GM19035 (cell line): Measurements from ENCODE around the gene YPEL5.

Experiments
- ATAC-seq: cut with Tn5 transposase; IDR thresholded peaks from one replicate; pipeline ENCODE4 v1.9.1; 2021; ENCODE audit not compliant: unreplicated experiment

Gene YPEL5

GRCh38 chr2:30164131-30164925 is 17.5 kb downstream of the YPEL5 start:
- ATAC-seq: no peak

DNA sequence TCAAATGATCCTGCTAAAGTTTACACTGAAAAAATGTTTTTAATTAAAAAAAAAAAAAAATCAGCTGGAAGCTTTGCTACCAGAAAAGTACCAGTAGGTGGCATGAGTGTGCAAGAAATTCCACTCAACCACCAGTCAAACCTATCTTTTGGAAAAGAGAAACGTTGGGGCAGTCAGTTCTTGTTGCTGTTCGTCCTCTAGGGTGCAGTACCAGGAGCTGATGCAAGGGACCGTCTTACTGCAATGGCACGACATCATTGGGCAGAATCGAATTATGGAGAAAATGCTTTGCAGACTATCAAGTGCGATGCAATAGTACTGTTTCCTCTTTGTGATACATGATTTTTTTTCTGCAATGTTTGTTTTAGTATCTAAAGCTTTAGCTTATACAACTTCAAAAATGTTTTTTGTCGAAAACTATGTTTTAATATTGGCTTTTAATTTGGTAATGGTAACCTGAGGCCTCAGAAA is 18.3 kb downstream of the YPEL5 start:
- peak; percentile 94 for ATAC-seq

DNA sequence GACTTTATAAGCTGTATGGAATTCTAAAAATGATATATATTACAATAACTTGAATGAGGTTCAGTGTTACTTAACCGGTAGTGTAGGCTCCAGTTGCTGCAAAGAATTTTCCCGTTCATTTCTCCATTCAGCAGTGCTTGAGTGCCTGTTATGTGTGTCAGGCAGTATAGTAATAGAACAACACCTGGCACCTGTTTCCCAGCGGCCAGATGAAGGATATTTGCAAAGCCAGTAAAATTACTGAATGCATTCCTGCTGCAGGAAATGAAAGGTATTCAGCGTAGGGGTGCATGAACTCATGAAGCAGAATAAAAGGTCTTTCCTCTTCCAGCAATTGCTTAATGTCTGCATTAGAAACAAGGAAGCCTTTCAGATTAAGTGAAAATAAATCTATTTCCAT is 18.8 kb downstream of the YPEL5 start:
- no peak for ATAC-seq

- ATAC-seq: no peak
These were observed 25.8 kb downstream of the YPEL5 start for GRCh38 chr2:30172627-30173026.

DNA sequence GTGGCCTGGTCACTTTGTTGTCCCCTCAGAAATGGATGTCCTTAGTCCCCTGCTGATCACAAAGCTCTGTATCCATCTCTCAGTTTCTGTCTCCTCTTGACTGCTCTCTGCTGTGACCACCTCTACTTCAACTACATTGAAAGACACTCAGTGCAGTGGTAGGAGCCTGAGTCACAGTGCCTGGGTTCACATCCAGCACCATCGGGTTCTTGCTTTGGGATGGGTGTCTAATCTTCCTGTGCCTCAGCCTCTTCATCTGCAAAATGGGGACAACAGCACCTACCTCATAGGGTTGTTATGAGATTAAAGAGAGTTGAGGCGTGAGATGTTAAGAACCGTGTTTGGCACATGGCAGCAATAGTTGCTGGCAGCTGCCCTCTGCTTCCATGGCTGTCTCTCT is 30.6 kb downstream of the YPEL5 start:
- no peak for ATAC-seq

DNA sequence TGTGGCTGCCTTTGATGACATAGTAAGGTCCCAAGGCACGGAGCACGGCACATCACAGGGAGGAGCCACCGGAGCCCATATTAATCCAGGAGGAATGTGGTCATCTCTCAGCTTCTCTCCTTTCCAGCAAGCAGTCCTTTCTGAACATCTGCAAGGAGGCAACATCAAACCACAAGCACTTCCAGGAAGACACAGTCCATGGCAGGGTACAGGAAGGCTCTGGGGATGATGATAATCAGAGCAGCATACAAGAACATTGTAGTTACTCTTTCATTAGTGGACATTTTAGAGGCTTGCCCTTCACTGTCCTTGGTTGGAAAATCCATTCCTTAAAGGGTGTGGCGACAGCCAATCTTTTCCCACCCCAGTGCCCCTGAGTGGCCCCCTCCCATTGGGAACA is 31.1 kb downstream of the YPEL5 start:
- no peak for ATAC-seq

- no peak for ATAC-seq
These were observed 32.0 kb downstream of the YPEL5 start for GRCh38 chr2:30178618-30179434.

DNA sequence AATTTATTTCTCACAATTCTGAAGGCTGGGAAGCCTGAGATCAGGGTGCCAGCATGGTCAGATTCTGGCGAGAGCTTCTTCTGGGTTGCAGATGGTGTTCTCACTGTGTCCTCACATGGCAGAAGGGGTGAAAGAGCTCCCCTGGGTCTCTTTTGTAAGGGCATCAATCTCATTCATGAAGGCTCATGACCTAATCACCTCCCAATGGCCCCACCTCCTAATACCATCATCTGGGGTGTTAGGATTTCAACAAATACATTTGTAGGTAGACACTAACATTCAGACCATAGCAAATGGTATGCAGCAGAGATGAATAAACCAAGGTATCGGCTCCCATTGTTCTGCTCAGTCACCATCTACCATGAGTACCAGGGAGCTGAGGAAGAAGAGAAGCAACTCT is 32.7 kb downstream of the YPEL5 start:
- no peak for ATAC-seq

DNA sequence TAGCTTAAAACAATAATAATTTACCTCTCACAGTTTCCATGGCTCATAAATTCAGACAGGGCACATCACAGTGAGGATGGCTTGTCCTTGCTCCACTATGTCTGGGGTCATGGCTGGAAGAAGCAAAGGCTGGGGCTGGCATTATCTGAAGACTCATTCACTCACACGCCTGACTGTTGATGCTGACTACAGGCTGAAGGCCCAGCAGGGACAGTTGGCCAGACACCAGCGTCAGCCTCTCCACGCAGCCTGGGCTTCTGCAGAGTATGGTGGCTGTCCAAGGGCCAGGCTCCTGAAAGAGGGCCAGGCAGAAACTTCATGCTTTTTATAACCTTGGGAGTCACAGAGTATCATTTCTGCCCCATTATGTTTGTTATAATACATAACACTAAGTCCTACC is 33.4 kb downstream of the YPEL5 start:
- no peak for ATAC-seq

DNA sequence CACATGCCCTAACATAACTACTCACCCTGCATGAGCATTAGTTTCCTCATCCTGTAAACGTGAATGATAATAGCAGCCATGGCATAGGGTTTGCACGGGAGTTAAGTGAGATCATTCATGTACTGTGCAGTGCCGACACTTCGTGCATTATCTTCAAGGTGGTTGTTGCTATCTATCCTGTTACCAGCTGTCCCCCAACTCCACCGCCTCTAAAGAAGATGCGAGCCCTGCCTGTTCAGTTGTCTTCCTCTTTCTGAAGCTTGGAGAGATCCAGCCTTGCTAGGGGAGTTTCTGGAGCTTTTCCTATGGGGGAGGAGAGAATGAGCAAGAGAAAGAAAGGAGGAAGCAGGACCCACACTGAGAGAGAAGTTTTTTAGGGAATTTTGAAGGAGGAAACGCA is 34.4 kb downstream of the YPEL5 start:
- no peak for ATAC-seq

GRCh38 chr2:30184035-30184434 is 37.2 kb downstream of the YPEL5 start:
- ATAC-seq: no peak

- ATAC-seq: no peak
These were observed 38.4 kb downstream of the YPEL5 start for GRCh38 chr2:30185178-30185577.

DNA sequence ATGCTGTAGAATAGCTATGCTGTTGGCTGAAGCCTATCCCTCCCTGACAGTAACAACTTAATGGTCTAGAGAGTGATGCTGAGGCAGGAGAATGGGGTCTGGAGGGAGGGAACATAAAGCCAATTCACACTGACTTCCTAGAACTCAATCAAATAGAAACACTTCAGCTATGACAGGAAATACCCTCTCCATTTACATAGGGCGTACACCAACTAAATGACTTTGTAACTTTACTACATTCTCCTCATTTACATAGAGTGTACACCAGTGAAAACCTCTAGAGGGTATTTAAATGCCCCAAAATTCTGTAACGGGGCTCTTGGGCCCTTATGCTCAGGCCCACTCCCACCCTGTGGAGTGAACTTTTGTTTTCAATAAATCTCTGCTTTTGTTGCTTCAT is 41.5 kb downstream of the YPEL5 start:
- ATAC-seq: no peak

DNA sequence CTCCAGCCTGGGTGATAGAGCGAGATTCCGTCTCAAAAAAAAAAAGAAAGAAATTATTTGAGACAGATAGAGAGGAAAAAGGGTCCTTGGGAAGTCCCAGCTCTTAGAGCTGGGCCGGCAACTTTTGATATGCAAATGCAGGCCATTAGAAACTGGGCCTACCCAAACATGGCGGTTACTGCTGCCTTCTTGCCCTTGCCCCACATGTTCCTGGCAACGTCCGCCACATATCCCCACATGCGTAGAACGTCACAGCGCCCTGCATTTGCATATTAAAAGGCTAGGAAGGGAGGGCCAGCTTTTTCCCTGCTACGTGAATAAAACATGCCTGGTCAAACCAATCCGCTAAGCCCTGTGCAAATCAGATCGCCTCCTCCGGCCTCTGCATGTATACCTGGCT is 43.8 kb downstream of the YPEL5 start:
- no peak for ATAC-seq

DNA sequence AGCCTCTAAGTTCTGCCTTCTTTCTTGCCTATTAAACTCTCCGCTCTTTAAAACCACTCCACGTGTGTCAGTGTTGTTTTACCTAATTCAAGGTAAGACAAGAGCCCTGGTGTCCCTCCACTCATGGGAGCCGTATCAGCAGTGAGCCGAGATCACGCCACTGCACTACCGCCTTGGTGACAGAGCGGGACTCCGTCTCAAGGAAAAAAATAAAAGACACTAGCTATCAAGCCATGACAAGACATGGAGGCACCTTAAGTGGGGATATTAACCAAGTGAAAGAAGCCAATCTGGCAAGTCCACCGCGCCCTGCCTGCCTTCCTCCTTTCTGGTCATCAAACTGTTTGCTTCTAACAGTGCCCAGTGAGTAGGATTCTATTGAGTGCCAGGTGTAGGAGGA is 44.3 kb downstream of the YPEL5 start:
- ATAC-seq: no peak

- no peak for ATAC-seq
These were observed 45.0 kb downstream of the YPEL5 start for GRCh38 chr2:30191819-30192271.

- no peak for ATAC-seq
These were observed 45.5 kb downstream of the YPEL5 start for GRCh38 chr2:30192314-30192713.

DNA sequence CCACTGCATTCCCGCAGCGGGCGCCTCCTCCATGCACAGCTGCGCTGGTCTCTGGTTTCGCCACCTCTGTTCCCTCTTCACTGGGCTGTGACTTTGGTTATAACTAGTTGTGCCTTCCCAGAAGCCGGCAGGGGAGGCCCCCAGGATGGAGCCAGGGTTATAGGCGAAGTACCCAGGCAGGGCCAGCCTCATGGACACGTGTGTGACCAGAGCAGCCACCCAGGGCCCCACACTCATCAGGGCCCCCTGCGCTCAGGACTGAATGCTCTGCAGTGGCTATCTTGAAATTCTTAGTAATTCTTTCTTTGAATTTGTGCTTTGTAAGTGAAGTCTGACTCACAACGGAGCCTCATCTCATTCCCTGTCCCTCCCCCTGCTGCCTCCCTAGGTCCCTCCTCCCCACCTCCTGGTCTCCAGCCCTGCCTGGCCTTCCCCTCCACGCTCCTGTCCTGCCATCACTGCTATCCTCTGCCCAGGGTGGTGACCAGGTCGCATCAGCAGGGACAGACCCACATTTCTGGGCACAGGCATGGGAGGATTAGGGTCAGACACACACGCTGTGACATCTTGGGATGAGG is 46.4 kb downstream of the YPEL5 start:
- ATAC-seq: no peak

DNA sequence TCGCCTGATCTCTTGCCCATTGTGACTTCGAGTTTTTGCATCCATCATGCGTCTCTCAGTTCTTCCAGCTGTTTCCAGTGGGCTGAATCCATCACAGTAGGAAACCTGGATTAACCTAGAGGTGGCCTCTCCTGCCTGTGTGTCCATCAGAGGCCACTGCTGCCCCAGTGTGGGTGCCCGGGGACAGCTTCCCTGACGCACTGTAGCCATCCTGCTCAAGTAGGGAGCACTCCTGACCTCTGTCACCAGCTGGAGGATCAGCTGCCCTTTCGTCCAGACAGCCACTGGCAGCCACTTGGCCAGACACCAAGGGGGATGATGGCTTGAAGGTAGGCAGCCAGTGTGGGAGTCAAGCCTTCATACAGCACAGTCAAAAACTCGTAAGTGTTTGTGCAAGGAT is 47.6 kb downstream of the YPEL5 start:
- ATAC-seq: no peak

GRCh38 chr2:30195016-30195415 is 48.2 kb downstream of the YPEL5 start:
- no peak for ATAC-seq

DNA sequence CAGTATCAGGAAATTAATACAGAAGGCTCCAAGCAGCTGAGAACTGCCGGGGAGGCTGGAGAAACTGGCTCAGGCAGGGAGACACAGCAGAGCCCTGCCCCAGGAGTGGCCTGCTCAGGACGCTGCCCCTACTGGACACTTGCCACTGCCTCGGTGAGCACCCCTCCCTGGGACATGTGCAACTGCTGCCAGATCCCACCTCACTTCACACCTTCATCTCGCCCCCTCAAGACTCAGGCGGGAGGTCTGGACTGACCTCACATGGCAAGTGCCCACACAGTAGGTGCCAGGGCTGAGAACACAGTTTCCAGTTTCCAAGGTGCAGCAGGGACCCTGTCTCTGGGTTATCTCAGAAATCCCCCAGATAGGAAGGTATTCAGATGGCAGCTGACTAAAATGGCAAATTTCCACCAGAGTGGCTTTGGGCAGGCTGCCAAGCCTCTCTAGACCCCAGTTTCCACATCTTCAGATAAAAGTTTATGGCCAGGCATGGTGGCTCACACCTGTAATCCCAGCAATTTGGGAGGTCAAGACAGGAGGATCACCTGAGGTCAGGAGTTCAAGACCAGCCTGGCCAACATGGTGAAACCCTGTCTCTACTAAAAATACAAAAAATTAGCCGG is 50.9 kb downstream of the YPEL5 start:
- no peak for ATAC-seq
